ENCODE results near the gene FOXI1. TPM values are rescaled to one million over a fixed set of nuclear protein-coding genes. Genes with fewer than 3 reads are reported as not detected.

FOXI1 gene
- total and polyA plus RNA-seq, 2 donors (not counting 3 experiments of a cell fraction or from before 2014, with no cell fraction given) = not detected

GRCh38 chr5:170112876-170113521, 7.3 kb downstream of the FOXI1 start:
- Histone ChIP-seq H3K9ac (replicated peaks; ENCODE audit: extremely low read depth, insufficient read depth, low read length) (no peak overlapping the region), H3K9me1 (replicated peaks; ENCODE audit: control insufficient read depth, extremely low read depth, insufficient read depth, low read length) (no peaks in the 10 kb centered on the region), H2AFZ (ENCODE audit: low read depth, low read length) (no peak overlapping the region), H3K4me1 (ENCODE audit: control insufficient read depth, extremely low read depth, insufficient read depth, low read length) (no peaks in the 10 kb centered on the region), H3K36me3 (ENCODE audit: control insufficient read depth in 2 of 2, extremely low read depth in 1 of 2, insufficient read depth in 2 of 2, low read length in 2 of 2) (no peaks in the 10 kb centered on the region), H3K9me3 (replicated peaks; ENCODE audit: control insufficient read depth, insufficient read depth, low read length) (no peaks in the 10 kb centered on the region), H3K4me3 (replicated peaks in 1 of 3; ENCODE audit: insufficient read depth in 1 of 3, low read depth in 1 of 3, low read length in 3 of 3) (no peak overlapping the region), H4K20me1 (replicated peaks; ENCODE audit: control insufficient read depth, extremely low read depth, insufficient read depth, low read length) (no peaks in the 10 kb centered on the region), H3K27ac (ENCODE audit: insufficient read depth, low read depth, low read length) (no peak overlapping the region), H3K4me2 (ENCODE audit: insufficient read depth, low read length) (no peak overlapping the region), H3K79me2 (ENCODE audit: control insufficient read depth, insufficient read depth, low read length) (no peaks in the 10 kb centered on the region), H3K27me3 (ENCODE audit: control insufficient read depth in 2 of 2, insufficient read depth in 2 of 2, low read length in 2 of 2) (no peaks in the 10 kb centered on the region)
- DNase-seq (ENCODE audit: low read depth, low spot score) = no peak
- FAIRE-seq = no peak
- dilution Hi-C loops (cut with MboI; ENCODE audit: extremely low pct_ligation_motif_present, low sequenced_read_pairs) (no loop called here), intact Hi-C loops (cut with micrococcal nuclease) (no loop called here)
- TF ChIP-seq POLR2AphosphoS5 (IDR thresholded peaks at IDR 0.05; ENCODE audit: insufficient read depth, low read depth, low read length) (no peak), POLR2A (IDR thresholded peaks at IDR 0.05; ENCODE audit: low read depth, low read length) (no peak), GATA2 (IDR thresholded peaks at IDR 0.05; ENCODE audit: insufficient read depth, insufficient read length, low read depth, low read length) (no peak), MYC (IDR thresholded peaks at IDR 0.05; ENCODE audit: low read depth, low read length) (no peak), FOS (IDR thresholded peaks at IDR 0.05; ENCODE audit: borderline replicate concordance, insufficient read depth, low read length) (no peak), EZH2 (IDR thresholded peaks at IDR 0.05; ENCODE audit: borderline replicate concordance, low read depth, low read length, severe bottlenecking) (no peak), CTCF (IDR thresholded peaks at IDR 0.05; ENCODE audit: extremely low read depth in 1 of 2, insufficient read depth in 1 of 2, low read depth in 1 of 2, low read length in 2 of 2) (no peak)
- POLR2A ChIA-PET = no interaction called here
- BruUV-seq (replicated peaks) = no TSS peak
- CTCF ChIA-PET = interaction anchor here (1.4 kb wide), 1 partner anchor 13 kb away, joined by 3 read pairs; no protein-coding TSS in a partner anchor
